HS-27A (cell line): ENCODE data around the gene LCN6.
"Not testable (repeated sequence)": the region's sequence is repeated elsewhere in the genome, so short reads cannot be mapped to it uniquely, and the experiment has no call there.

Experiments
- DNase-seq: peaks from one replicate; pipeline ENCODE4 v3.0.0-alpha.2; 2012; ENCODE audit warnings: low read depth, missing footprints

Gene LCN6

GRCh38 chr9:136748201-136748600 lies at the start of gene LCN6:
LCN6 (minus strand) TSS chr9:136748525; CDS start chr9:136748483, 42 bp downstream.
- no peak for DNase-seq

GRCh38 chr9:136796775-136797347 lies 48.5 kb upstream of the LCN6 start:
- not testable (repeated sequence) for DNase-seq

- DNase-seq, result no peak
Observed at GRCh38 chr9:136796238-136796774, 48.0 kb upstream of the LCN6 start, which contains the start of gene CCDC183. CCDC183 (plus strand) TSS chr9:136796338; CDS start chr9:136796398, 60 bp downstream.

- no peak for DNase-seq
Observed at GRCh38 chr9:136795000-136795348, 46.6 kb upstream of the LCN6 start.

GRCh38 chr9:136794281-136794999 lies 46.1 kb upstream of the LCN6 start:
- no peak for DNase-seq

- no peak for DNase-seq
Observed at GRCh38 chr9:136793086-136793946, 45.0 kb upstream of the LCN6 start.

- DNase-seq, result no peak
Observed at GRCh38 chr9:136792321-136793085, 44.2 kb upstream of the LCN6 start.

- DNase-seq, result no peak
Observed at GRCh38 chr9:136791516-136792276, 43.4 kb upstream of the LCN6 start.

- peak; percentile 78 for DNase-seq
Observed at GRCh38 chr9:136790640-136791515, 42.6 kb upstream of the LCN6 start, which contains the start of gene TMEM141. TMEM141 (plus strand) TSS chr9:136791344; CDS start chr9:136791371, 27 bp downstream.

GRCh38 chr9:136789523-136789937 lies 41.2 kb upstream of the LCN6 start:
- no peak for DNase-seq

GRCh38 chr9:136788644-136789522 lies 40.6 kb upstream of the LCN6 start:
- not testable (repeated sequence) for DNase-seq

- DNase-seq, result no peak
Observed at GRCh38 chr9:136787690-136788400, 39.5 kb upstream of the LCN6 start.

- not testable (repeated sequence) for DNase-seq
Observed at GRCh38 chr9:136786983-136787382, 38.7 kb upstream of the LCN6 start.

- DNase-seq, result no peak
Observed at GRCh38 chr9:136786451-136786850, 38.1 kb upstream of the LCN6 start.

- not testable (repeated sequence) for DNase-seq
Observed at GRCh38 chr9:136785565-136786355, 37.4 kb upstream of the LCN6 start.

- DNase-seq, result no peak
Observed at GRCh38 chr9:136784997-136785361, 36.7 kb upstream of the LCN6 start.

- DNase-seq, result no peak
Observed at GRCh38 chr9:136784249-136784996, 36.1 kb upstream of the LCN6 start.
